Panc1 (cell line): Measurements from ENCODE around the gene STRIP1.

ENCODE experiments used
- POLR2AphosphoS5 ChIP-seq: IDR thresholded peaks from 2 replicates; pipeline ENCODE4 v1.6.1; 2012; ENCODE audit warnings: mild to moderate bottlenecking, low read depth, low read length, moderate library complexity
- SIN3A ChIP-seq: IDR thresholded peaks from 2 replicates; pipeline ENCODE4 v1.6.1; 2012; ENCODE audit warnings: low read depth, mild to moderate bottlenecking, low read length, moderate library complexity, borderline replicate concordance; ENCODE audit not compliant: insufficient read depth
- TF ChIP-seq, protein P1 (sequence below): fragments of 450-650 bp; IDR thresholded peaks from 2 replicates; pipeline ENCODE4 v1.5.1; 2017; ENCODE audit warnings: mild to moderate bottlenecking

- TF ChIP-seq, protein P1, sequence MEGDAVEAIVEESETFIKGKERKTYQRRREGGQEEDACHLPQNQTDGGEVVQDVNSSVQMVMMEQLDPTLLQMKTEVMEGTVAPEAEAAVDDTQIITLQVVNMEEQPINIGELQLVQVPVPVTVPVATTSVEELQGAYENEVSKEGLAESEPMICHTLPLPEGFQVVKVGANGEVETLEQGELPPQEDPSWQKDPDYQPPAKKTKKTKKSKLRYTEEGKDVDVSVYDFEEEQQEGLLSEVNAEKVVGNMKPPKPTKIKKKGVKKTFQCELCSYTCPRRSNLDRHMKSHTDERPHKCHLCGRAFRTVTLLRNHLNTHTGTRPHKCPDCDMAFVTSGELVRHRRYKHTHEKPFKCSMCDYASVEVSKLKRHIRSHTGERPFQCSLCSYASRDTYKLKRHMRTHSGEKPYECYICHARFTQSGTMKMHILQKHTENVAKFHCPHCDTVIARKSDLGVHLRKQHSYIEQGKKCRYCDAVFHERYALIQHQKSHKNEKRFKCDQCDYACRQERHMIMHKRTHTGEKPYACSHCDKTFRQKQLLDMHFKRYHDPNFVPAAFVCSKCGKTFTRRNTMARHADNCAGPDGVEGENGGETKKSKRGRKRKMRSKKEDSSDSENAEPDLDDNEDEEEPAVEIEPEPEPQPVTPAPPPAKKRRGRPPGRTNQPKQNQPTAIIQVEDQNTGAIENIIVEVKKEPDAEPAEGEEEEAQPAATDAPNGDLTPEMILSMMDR: no peak
- TF ChIP-seq POLR2AphosphoS5 (peak; percentile 88), SIN3A (peak; percentile 79; the same call in 1 of the 2 replicates)
Measured at GRCh38 chr1:110034451-110035235, at the start of gene STRIP1.
